HG03354 (cell line): ENCODE data around the gene TAF1B.

ENCODE experiments used
- ATAC-seq: cut with Tn5 transposase; IDR thresholded peaks from one replicate; pipeline ENCODE4 v1.9.1; 2021; ENCODE audit warnings: mild to moderate bottlenecking; ENCODE audit not compliant: unreplicated experiment, poor library complexity, severe bottlenecking

The TAF1B gene

DNA sequence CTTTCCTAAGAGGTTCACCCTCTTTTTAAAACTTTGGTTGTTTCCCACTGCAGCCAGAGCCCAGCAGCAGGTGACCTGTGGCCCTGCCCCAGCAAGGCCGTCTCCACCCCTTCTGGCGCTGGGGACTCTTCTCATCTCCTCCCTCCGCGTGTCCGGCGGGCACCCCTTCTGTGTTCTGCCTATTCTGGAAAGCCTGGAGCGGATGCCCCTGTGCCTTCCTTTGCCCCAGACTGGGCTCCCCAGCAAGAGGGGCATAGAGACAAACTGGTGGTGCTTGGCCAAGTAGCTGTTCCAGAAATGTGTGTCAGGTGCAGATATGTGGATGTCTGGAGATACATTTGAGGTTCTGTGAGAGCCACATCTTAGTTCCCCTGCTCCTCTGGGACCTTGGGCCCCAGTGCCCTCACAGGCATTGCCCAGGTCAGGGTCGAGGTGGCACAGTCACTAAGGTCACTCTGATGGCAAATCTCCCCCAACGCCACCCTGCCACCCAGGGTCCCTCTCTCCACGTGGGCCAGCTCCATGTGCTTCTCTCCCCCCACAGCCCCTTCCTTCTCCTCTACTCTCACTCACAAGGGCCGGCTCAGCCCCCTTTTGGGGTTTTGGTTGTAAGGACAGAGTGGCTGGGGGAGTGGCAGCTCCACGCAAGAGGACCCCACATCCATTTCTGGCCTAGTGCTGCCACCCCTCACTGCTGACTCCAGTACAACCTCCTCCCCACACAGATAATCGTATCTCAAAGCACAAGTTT lies 35.5 kb upstream of the TAF1B start:
- ATAC-seq, result no peak

DNA sequence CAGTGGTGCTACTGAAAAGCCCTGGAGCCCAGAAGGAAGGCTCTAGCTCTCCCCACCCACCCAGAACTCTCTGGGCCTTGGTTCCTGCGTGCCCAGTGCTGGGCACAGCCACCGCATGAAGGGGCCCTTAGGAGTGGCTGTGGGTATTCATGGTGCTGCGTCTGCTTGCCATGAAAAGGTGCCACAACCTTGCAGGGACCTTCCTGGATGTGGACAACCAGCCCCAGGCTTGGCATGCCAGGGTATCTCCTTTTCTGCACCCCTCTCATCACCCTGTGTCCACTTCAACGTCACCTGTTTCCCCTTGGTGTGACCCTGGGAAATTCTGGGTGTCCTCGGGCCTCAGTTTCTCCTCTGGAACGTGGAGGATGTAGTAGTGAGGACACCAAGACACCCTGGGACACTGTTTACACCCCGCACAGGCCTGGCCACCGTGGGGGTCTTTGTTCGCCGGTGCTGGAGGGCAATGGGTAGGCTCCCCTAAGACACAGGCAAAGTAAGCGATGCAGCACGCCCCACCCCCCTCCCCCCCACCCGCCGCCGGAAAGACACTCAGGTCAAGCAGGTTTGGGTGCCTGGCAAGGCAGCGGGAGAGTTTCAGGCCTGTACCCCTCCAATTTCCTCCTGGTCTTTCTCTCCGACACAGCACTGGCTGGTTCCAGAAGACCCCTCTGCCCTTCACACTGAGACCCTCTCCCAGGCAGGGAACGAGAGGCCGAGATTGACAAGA lies 34.8 kb upstream of the TAF1B start:
- ATAC-seq, result no peak

DNA sequence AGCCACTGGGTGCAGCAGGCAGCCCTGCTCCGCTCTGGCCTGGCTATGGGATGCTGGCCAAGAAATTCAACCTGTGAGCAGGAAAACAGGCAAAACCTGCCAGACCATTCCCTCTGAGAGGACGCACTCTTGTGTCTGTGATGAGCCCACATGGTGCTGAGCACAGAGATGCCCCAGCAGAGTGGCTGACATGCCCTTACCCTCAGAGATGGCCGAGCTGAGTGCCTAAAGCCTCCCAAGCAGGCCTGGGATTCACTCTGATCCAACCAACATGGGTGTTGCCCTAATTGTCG lies 34.3 kb upstream of the TAF1B start:
- ATAC-seq, result no peak

DNA sequence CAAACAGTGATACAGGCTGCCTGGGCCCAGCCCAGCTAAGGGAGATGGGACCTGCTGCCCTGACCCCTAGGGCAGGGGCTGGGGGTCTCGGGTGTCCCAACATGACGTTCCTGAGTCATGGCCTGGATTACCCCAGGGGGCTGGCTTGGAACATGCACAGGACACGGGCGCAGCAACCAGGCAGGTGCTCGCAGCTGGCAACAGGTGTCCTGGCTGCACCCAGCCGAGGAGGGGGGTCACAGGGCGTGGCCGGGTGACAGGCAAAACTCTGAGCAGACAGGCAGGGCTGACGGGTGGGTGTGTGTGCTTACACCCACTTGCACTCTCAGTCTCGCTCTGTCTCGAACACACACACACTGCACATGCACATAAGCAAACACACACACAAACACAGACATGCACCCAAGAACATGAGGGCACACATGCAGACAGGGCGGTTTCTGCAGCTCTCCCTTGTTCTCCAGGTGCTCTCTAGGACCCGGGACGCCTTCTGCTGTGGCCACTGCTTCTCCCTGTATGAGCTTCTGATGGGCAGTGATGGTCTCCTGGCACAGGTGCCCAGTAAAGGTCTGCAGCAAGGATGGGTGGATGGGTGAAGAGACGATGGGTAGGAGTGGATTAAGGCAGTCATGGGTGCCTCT lies 33.7 kb upstream of the TAF1B start:
- no peak for ATAC-seq

DNA sequence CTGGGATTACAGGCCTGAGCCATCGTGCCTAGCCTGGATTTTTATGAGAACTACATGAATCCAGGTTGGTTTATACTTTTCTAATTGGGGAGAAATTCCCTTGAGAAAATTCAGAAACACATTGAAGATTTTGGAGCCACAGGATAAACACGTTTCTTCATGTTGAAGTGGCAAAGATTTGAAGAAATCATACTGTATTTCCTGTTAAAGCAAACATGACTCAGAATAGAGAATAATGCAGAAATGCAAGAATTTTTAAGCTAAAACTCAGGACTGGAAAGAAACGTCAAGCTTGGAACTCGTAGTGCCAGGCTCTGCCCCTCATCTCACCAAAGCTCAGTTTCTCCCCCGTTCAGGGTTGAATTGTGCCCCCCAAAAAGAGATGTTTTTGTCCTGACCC lies 32.1 kb upstream of the TAF1B start:
- ATAC-seq, result no peak

DNA sequence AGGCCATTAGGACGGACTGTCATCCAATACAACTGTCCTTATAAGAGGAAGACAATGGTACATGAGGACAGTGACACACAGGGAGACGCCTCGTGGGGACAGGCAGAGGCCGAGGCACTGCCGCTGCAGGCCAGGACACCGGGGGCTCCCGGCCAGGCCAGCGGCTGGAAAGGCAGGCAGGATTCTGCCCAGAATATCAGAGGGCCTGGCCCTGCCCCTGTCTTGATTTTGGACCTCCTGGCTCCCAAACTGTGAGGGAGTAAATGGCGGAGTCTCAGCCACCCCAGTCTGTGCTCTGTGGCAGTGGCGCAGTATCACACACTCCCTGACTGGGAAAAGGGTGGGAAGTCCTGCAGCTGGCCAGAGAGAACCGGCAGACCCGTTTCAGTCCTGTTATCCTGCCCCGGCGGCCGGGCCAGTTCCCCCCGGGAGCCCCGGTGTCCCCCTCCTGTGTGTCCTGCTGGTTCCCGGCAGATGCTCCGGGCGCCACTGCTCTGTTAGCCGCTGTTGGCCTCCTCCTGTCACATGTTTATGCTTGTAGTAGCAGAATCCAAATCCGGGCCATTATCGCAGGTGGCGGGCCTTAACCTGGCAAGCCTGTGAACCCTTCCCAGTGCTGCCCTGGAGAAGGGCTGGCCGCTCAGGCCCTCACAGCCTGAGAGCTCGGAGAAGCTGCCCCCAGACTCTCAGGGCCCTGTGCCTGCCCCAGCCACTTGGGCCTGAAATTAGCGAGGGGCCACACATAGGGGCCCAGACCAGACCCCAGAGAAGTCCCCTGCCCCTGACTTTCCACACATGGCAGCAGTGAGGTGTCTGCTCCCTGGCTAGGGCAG lies 31.4 kb upstream of the TAF1B start:
- no peak for ATAC-seq

DNA sequence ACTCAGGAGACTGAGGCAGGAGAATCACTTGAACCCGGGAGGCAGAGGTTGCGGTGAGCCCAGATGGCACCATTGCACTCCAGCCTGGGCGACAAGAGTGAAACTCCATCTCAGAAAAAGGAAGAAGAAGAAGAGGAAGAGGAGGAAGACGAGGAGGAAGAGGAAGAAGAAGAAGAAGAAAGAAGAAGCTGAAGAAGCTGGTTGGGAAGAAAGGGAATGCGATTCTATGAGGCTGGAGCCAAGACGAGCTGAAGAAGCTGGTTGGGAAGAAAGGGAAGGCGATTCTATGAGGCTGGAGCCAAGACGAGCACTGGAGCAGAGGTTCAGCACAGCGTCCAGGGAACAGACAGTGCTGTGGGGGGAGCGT lies 30.3 kb upstream of the TAF1B start:
- ATAC-seq, result no peak

DNA sequence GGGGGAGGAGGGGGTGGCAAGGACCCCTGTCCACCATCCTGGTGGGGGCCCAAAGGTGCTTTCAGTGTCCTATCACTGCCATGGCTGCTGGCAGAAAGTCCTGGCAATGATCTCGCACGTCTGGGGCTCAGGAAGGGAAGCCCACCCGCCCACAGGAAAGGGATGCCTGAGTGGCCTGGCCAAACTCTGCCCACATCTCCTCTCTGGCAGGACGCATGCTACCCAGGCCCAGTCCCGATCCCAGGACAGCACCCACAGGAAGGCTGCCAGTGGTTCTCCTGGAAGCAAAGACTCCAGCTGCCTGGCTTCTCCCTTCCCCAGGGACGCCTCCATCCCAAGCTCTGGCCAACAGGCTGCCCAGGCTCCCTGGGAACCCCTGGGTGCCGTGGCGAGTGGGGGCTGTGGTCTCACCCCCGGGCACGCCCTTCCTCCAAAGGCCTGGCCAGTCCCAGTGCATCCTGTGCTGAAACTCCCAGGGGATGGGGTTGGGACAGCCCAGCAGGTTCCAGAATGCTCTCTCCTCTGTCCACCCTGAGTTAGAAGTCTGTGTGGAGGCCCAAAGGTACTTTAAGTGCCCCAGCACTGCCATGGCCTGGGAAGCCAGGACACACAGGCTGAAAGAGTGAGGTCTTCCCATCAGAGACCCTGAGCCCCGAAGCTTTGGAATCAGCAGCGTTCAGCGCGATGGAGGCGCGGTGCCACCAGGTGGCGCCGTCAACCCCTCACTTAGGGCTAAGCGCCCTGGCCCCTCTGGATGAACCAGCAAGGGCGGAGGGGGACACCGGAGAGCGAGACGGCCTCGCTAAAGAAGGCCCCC lies 29.8 kb upstream of the TAF1B start:
- peak; percentile 74 for ATAC-seq

DNA sequence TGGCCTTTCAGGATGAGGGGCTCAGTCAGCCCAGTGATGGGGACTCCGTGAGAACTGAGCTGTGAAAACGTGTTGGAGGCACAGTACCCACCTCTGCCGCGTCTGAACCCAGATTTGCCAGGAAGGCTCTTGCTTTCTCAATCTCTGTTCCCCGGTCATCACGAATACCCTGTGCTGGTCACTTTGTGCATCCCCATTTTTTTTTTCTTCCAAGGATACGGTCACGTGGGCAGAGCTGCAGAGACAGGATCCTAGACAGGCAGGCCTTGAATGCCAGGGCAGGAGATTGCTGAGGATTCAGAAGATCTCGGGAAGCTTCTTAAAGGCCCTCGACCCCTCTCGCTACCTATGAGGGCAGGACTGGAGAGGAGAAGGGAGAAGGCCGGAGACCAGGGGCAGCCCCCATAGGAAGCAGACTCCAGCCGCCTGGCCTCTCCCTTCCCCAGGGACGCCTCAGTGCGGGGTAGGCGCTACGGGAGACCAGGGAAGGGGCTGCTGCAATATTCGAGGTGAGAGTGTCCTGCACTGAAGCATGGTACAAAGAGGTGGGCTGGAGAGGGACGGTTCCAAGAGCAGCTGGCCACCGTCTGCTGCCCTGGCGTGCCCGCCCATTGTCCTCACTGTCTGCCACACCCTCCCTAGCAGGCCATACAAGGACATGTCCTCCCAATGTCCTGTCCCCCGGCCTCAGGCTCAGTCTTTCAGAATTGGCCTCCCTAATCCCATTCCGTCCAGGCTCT lies 29.0 kb upstream of the TAF1B start:
- ATAC-seq, result no peak

DNA sequence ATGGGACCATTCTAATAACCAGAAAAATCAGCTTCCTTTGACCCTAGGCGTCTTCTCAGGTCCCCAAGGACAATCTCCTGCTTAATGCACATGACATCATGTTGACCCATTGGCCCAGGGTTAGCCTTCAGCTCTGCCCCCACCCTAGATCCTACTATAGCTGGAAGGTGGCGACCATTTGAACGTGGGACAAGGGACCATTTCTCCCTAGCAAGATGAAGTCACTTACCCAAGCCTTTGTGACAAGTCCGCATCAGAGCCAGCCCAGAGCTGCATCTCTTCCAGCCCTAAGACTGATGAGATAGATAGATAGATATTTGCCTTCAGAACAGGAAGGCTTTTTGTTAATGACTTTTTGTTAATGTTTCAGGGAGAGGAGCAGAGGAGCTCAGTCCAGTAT lies 28.2 kb upstream of the TAF1B start:
- no peak for ATAC-seq

DNA sequence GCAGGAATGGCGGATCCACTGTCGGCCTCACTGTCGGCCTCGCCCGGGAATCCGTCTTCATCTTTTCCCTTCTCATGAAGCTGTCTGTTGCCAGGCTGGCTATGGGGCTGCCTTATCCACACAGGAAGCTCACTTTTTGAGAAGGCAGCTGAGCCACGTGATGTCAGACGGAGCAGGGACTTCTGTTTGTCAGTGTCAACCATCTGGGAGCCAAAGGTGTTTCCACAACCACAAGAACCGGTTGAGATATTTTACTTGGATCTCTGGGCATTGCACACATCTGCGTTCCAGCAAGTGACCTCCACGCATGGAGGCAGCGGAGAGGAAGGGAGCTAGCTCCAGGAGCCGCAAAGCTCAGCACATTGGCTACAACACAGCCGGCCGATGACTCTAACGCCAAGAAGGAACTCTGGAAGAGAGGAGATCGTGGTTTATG lies 27.4 kb upstream of the TAF1B start:
- no peak for ATAC-seq

DNA sequence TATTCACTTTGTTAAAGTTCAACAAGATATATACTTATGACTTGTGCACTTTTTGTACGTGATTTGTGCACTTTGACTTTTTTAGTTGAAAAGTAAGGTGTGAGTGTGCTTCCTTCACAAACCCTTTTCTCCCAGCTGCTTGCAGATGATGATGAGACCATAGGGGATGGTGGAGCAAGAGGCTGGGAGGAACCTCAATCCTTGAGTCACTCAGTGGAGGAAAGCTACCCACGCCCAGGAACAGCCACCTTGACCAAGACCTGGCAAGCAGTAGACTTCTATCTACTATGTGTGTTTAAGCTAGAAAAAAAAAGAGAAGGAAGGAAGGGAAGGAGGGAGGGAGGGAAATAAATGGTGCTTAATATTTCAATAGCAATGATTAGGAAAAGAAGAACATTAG lies 25.2 kb upstream of the TAF1B start:
- no peak for ATAC-seq

DNA sequence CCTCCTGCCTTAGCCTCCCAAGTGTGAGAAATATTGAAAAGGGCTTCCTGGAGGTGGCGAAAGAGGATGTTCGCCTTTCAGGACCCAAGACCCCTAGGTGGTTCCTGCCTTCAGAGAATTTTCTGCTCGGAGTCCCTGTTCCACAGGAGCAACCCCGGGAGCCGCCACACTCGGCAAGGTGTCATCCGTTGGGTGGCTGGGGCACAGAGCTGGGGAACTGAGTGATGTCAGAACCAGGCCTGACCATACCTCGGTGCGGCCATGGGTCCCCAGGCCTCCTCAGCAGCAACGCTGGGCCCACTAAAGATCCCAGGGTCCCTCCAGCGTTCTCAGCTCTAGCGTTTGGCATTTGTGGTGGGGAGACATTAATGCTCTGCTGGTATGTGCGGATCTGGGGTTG lies 23.7 kb upstream of the TAF1B start:
- ATAC-seq, result no peak

DNA sequence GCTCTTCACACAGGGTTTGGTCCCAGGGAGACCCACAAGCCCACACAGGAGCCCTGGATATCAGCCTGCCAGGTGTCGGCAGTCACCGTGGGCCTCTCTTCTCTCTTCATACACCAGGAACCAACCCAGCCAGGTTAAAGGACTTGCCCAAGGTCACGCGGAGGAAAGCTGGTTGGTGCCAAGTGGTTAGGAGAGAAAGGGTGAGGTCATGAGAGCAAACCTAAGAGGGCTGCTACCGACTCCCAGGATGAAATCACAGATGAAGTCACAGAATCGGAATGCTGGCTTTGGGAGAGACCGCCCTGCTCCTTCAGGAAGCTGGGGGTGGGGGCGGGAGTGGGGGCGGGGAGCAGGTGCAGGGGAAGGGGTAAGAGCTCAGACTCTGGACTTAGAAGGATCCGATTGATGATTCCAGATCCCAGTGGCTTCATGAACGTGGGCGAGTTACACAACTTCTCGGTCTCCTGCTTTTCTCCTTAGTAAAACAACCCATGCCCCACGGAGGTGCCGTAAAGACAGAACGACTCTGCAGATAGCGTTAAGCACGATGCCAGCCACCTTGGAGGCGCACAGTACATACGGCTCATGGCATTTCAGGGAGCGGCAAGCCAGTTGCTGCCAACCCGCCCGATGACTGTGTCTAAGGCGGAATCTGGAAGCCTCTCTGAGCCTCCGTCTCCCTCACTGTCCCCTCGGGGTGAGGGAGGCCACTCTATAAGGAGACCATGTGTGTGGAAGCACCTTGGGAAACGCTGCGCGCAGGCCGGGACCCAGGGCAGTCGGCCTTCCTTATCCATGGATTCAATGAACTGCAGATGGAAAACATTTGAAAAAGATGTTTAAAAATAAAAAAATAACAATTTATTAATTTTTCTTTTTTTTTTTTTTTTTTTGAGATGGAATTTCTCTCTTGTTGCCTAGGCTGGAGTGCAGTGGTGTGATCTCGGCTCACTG lies 23.0 kb upstream of the TAF1B start:
- ATAC-seq, result no peak

DNA sequence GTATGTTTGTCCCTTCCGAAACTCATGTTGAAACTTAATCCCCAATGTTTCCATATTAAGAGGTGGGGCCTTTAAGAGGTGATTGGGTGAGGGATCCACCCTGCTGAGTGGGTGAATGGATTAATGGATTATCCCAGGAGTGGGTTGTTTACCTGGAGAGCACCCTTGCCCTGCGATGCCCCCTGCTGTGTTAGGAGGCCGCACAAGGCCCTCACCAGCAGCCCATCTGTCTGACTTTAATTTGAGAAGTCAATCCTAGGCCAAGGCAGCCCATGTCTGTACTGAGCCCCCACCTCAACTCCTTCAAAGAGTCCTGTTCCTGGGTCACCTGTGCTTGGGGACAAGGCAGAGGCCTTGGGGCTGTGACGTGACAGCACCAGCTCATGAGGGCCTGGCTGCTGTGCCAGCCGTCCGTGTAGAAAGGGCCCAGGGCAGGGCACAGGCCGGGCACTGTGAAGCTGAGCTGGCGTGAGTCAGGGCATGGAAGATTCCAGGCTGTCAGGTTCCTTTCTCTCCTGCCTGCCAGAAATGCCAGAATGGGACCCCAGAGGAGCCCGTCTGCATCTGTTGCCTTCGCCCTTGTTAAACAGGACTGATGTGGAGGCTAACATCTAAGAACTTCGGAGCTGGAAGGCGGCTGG lies 21.3 kb upstream of the TAF1B start:
- ATAC-seq, result no peak

DNA sequence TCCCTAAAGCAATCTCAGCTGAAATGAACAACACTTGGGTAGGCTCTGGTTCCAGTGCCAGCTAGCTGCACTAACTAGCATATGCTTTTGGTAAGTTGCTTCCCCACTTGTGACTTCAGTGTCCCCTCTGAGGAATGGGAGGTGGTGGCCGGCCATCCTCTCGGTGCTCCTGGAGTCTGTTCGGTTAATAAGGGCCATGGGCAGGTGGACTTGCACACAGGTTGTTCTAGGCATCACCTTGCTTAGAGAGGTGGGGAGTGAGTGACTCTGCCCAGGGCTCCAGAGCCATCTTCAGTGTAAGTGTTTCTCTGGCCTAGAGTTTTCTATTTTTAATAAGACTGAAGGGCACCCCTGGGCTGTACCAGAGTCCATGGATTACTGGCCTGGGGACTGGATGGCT lies 18.8 kb upstream of the TAF1B start:
- no peak for ATAC-seq

DNA sequence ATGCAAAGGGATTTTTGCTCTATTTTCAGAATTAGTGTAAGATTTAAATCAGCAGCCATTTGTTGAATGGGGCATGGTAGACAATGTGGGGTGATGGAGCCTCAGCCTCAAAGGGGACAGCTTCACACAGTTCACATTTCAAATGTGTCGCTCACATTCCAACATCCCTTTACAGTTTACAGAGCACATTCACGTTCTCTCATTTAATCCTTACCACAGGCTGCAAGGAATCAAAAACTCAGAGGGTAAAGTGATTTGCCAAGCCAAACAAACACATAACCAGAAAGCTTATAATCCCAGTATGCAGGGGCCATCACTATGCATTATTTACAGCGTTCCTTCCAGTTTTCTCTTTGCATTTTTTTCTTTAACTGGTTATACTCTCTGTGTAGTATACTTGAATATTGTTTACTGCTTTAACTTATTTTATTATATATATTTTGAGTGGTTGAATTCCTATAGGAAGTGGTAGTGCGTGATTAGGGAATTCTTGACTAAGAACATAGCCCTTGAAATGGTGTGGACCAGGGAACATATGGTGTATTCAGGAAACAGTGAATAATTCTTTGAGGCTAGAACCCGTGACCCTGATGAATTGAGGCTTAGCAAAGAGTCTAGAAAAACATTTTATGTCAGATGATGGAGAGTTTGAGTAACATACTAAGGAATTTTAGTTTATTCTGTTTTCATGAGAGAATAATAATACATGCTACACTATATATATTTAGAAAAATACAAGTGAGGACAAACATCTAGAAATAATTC lies 18.1 kb upstream of the TAF1B start:
- ATAC-seq, result no peak
